Activated T-cell treated with anti-CD3 and anti-CD28 coated beads, Interleukin-2, amount 50 U/mL, for 4 hours (primary cell): ENCODE measurements around the gene RNF123. TPM values are rescaled to one million over a fixed set of nuclear protein-coding genes. Genes with fewer than 3 reads are reported as not detected.

Experiments used
- ATAC-seq, 2 donors: fragments of 200-7000 bp; cut with Tn5 transposase; one replicate each; pipeline ENCODE4 v1.10.0; 2021
- DNase-seq: peaks from one replicate; pipeline ENCODE4 v3.0.0-alpha.2; 2020
- H3K27me3 Mint-ChIP-seq: one replicate; pipeline ENCODE4 v1.8.0; 2021; ENCODE audit warnings: low read depth, mixed read lengths
- H3K36me3 Mint-ChIP-seq: one replicate; pipeline ENCODE4 v1.8.0; 2022; ENCODE audit warnings: mixed read lengths; ENCODE audit not compliant: insufficient read depth
- H3K4me1 Mint-ChIP-seq: one replicate; pipeline ENCODE4 v1.8.0; 2021; ENCODE audit warnings: low read depth, mixed read lengths
- H3K4me3 Mint-ChIP-seq: one replicate; pipeline ENCODE4 v1.8.0; 2021; ENCODE audit warnings: mild to moderate bottlenecking, moderate library complexity, mixed read lengths
- H3K9me3 Mint-ChIP-seq: one replicate; pipeline ENCODE4 v1.8.0; 2021; ENCODE audit warnings: mixed read lengths
- total RNA-seq, 3 donors: library from RNA; stranded (reverse); gene quantifications; one replicate each; pipeline ENCODE4 v1.2.1, GENCODE V29; 2021

The RNF123 gene
- total RNA-seq, 3 donors from 2014 or later: 34.0 to 41.4 (median 35.4) TPM

DNA sequence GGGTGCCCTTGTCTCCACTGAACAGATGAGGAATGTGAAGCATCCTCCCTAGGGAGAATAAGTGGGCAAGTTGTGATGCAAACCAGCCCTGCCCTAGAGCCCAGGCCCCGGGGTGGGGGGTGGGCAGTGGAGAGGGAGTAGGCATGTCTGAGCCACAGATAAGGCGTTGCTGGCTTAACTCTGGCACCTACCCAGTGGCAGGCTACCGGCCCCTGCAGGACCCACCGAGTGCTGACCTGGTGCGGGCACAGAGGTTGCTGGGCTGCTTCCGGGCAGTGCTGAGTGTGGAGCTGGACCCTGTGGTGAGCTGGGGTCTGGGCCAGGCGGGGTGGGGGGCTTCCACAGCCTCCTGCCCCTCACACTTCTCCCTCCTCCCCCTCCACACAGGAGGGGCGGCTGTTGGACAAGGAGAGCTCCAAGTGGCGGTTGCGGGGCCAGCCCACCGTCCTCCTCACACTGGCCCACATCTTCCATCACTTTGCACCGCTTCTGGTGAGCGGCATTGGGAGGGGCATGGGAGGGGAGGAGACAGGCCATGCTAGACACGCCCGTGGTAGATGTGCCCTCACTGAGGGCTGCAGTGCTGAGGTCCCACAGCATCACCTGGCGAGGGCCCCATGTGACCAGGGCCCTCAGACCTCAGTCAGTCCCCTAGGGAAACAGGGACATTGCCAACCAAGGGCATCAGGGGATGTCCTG, 10.1 kb downstream of the RNF123 start:
- Mint-ChIP-seq H3K4me3 (no peak overlapping the region), H3K9me3 (no peaks in the 10 kb centered on the region), H3K27me3 (no peaks in the 10 kb centered on the region), H3K4me1 (peaks cover 2% of the 10 kb centered on the region), H3K36me3 (peaks cover 7% of the 10 kb centered on the region)
- ATAC-seq (no peak), DNase-seq (no peak)

DNA sequence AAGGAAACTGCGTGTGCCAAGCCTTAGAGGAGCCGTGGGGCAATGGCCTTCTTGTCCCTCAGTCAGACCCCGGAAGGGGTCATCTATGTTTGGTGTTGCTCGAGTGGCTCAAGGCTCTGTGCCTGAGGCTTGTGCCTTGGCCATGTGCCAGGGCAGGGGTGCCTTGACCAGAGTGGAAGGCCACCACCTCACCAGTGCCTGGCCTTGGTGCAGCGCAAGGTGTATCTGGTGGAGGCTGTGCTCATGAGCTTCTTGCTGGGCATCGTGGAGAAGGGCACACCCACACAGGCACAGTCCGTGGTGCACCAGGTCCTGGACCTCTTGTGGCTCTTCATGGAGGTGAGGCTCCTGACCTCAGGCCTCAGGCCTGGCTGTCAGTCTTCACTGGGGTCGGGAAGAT, 10.7 kb downstream of the RNF123 start:
- no peaks in the 10 kb centered on the region for H3K27me3 Mint-ChIP-seq
- peaks cover 7% of the 10 kb centered on the region for H3K36me3 Mint-ChIP-seq
- H3K9me3 Mint-ChIP-seq: no peaks in the 10 kb centered on the region
- ATAC-seq (no peak), DNase-seq (no peak)
- H3K4me3 Mint-ChIP-seq: no peak overlapping the region
- H3K4me1 Mint-ChIP-seq: peaks cover 2% of the 10 kb centered on the region

- DNase-seq (no peak), ATAC-seq (no peak)
- Mint-ChIP-seq H3K27me3 (no peaks in the 10 kb centered on the region), H3K4me3 (no peak overlapping the region), H3K4me1 (peaks cover 2% of the 10 kb centered on the region), H3K36me3 (peaks cover 7% of the 10 kb centered on the region), H3K9me3 (no peaks in the 10 kb centered on the region)
Measured at GRCh38 chr3:49700453-49701128, 11.2 kb downstream of the RNF123 start.

GRCh38 chr3:49701388-49702077, 12.2 kb downstream of the RNF123 start:
- no peaks in the 10 kb centered on the region for H3K27me3 Mint-ChIP-seq
- ATAC-seq: no peak
- no peak for DNase-seq
- no peak overlapping the region for H3K4me3 Mint-ChIP-seq
- peaks cover 2% of the 10 kb centered on the region for H3K4me1 Mint-ChIP-seq
- peaks cover 7% of the 10 kb centered on the region for H3K36me3 Mint-ChIP-seq
- no peaks in the 10 kb centered on the region for H3K9me3 Mint-ChIP-seq

GRCh38 chr3:49702672-49703071, 13.3 kb downstream of the RNF123 start:
- Mint-ChIP-seq H3K27me3 (no peaks in the 10 kb centered on the region), H3K4me1 (peaks cover 2% of the 10 kb centered on the region), H3K9me3 (no peaks in the 10 kb centered on the region), H3K4me3 (no peak overlapping the region), H3K36me3 (peaks cover 7% of the 10 kb centered on the region)
- DNase-seq (no peak), ATAC-seq (no peak)

DNA sequence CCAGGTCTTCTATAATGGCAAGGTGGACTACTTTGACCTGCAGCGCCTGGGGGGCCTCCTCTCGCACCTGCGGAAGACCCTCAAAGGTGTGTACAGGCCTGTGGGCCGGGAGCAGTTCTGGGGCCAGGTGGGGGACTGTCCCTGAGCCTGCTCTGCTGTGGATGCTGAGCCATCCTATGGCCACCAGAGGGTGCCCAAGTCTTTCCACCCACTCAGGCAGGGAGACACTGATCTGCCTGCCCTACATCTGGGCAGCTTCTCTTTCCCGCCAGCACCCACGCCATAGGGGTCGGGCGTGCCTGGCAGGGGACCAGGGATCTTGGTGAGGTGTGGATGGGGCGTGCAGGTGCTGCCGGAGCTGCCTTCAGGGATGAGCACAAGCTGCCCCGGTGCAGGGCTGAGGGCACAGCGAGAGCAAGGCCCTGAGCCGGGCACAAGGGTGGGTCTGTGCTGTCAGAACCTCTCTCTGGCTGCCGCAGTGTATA, 14.1 kb downstream of the RNF123 start:
- no peaks in the 10 kb centered on the region for H3K27me3 Mint-ChIP-seq
- ATAC-seq (peak; percentile 97 to 98), DNase-seq (peak; percentile 59)
- no peaks in the 10 kb centered on the region for H3K9me3 Mint-ChIP-seq
- H3K4me3 Mint-ChIP-seq: no peak overlapping the region
- peaks cover 2% of the 10 kb centered on the region for H3K4me1 Mint-ChIP-seq
- peaks cover 7% of the 10 kb centered on the region for H3K36me3 Mint-ChIP-seq

- Mint-ChIP-seq H3K4me3 (no peak overlapping the region), H3K4me1 (peaks cover 2% of the 10 kb centered on the region), H3K36me3 (peaks cover 8% of the 10 kb centered on the region), H3K27me3 (no peaks in the 10 kb centered on the region), H3K9me3 (no peaks in the 10 kb centered on the region)
- DNase-seq (no peak), ATAC-seq (no peak)
Measured at GRCh38 chr3:49703956-49704355, 14.6 kb downstream of the RNF123 start.

DNA sequence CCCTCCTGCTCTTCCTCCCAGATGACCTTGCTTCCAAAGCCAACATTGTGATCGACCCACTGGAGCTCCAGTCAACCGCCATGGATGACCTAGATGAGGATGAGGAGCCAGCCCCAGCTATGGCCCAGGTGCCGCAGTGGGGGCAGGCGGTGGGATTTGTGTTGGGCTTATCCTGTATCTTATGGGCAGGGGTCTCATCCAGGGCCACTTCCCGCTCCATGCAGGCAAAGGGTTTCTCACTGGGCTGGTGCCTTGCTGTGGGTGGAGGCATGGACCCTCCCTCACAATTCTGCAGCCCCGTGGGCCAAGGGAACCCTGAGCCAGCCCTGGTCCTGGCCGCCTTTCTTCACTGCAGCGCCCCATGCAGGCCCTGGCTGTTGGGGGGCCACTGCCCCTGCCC, 15.3 kb downstream of the RNF123 start:
- Mint-ChIP-seq H3K4me1 (peaks cover 2% of the 10 kb centered on the region), H3K36me3 (peaks cover 8% of the 10 kb centered on the region), H3K27me3 (no peaks in the 10 kb centered on the region), H3K9me3 (no peaks in the 10 kb centered on the region), H3K4me3 (no peak overlapping the region)
- ATAC-seq (no peak), DNase-seq (no peak)

DNA sequence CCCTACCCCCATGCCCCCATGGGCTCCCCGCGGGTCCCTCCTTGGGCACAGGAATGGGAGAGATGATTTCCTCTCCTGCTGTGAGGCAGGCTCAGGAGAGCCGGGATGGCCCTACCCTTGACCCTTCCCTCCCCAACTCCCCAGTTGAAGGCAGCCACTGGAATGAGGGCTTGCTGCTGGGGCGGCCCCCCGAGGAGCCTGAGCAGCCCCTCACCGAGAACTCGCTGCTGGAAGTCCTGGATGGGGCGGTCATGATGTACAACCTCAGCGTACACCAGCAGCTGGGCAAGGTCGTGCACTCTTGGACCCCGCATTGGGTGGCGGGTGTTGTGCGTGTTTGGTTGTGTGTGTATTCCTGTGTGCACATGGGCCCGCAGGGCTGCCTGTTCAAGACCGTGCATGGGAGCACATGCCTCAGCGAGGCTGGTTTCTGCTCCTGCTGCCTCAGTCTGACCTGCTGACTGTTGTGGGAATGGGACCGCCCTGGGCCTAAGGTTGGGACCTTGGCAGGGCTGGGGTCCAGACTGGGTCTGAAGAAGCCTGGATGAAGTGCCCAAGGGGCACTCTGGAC, 16.1 kb downstream of the RNF123 start:
- Mint-ChIP-seq H3K36me3 (peaks cover 5% of the 10 kb centered on the region), H3K4me3 (no peak overlapping the region), H3K4me1 (peaks cover 2% of the 10 kb centered on the region), H3K27me3 (no peaks in the 10 kb centered on the region), H3K9me3 (no peaks in the 10 kb centered on the region)
- ATAC-seq: no peak
- DNase-seq: no peak

- no peak overlapping the region for H3K4me3 Mint-ChIP-seq
- no peak for DNase-seq
- no peaks in the 10 kb centered on the region for H3K27me3 Mint-ChIP-seq
- no peaks in the 10 kb centered on the region for H3K9me3 Mint-ChIP-seq
- peaks cover 5% of the 10 kb centered on the region for H3K36me3 Mint-ChIP-seq
- no peak for ATAC-seq
- H3K4me1 Mint-ChIP-seq: peaks cover 2% of the 10 kb centered on the region
Measured at GRCh38 chr3:49706456-49707112, 17.2 kb downstream of the RNF123 start.

DNA sequence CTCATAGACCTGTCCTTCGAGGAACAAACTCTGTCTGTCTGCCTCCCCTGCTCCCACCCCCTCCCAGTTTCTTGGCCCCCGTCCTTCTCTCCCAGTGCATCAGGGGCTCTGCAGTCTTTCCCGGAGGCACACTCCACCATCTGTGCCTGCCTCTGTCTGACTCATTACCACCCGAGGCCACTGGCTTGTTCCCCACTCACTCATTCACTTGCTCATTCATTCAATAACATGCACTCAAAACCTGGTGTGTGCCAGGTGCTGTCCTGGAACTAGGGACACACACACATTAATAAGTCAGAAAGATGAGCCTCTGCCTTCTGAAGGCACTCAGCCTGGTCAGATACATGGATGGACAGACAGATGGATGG, 17.7 kb downstream of the RNF123 start:
- Mint-ChIP-seq H3K36me3 (peaks cover 5% of the 10 kb centered on the region), H3K4me3 (no peak overlapping the region), H3K27me3 (no peaks in the 10 kb centered on the region), H3K9me3 (no peaks in the 10 kb centered on the region), H3K4me1 (peaks cover 4% of the 10 kb centered on the region)
- no peak for ATAC-seq
- no peak for DNase-seq

DNA sequence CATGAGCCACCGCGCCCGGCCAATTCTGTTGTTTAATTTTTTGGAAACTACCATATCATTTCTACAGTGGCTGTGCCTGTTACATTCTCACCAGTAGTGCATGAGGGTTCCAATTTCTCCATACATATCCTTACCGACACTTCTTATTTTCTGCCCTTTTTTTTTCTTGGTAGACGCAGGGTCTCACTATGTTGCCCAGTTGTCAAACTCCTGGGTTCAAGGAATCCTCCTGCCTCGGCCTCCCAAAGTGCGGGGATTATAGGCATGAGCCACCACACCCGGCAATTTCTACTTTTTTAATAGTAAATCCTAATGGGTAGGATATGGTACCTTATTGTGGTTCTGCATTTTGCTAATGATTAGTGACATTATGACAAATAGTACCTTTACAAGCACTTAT, 20.5 kb downstream of the RNF123 start:
- DNase-seq (no peak), ATAC-seq (no peak)
- Mint-ChIP-seq H3K27me3 (no peaks in the 10 kb centered on the region), H3K4me1 (peaks cover 8% of the 10 kb centered on the region), H3K36me3 (peaks cover 5% of the 10 kb centered on the region), H3K9me3 (no peaks in the 10 kb centered on the region), H3K4me3 (no peak overlapping the region)

DNA sequence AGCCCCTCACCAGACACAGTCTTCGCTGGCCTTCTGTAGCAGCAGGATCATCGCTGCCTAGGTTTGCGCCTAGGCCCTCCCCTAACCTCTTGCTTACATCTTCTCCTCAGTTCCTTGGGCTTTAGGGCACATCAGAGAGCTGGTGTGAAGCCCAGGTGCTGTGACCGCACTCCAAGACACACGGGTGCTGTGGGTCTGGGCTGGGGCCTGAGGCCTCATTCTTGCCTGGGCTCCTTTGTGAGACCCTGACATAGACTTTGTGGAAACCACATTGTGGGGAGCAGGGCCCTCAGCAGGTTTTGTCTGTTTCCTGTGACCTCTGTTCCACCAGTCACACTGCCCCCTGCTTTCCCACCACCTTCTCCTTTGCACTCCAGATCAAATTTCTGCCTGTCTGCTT, 22.1 kb downstream of the RNF123 start:
- no peak for DNase-seq
- ATAC-seq: no peak
- peaks cover 5% of the 10 kb centered on the region for H3K36me3 Mint-ChIP-seq
- H3K4me1 Mint-ChIP-seq: peaks cover 8% of the 10 kb centered on the region
- H3K9me3 Mint-ChIP-seq: no peaks in the 10 kb centered on the region
- no peaks in the 10 kb centered on the region for H3K27me3 Mint-ChIP-seq
- H3K4me3 Mint-ChIP-seq: no peak overlapping the region

DNA sequence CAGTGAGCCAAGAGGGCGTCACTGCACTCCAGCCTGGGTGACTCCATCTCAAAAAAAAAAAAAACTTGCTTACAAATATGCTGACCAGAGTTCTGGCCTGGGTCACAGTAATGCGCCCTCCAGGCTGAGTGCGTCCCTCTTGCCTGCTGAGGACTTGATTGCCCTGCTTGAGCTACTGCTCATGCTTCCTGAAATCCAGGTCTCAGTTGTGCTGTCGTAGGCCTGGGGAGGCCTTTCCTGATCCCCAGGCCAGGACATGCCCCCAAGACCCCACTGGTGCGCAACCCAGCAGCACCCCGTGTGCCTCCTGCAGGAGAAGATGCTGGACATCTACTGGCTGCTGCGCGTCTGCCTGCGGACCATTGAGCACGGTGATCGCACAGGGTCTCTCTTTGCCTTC, 22.8 kb downstream of the RNF123 start:
- peaks cover 8% of the 10 kb centered on the region for H3K4me1 Mint-ChIP-seq
- no peak for DNase-seq
- H3K9me3 Mint-ChIP-seq: no peaks in the 10 kb centered on the region
- H3K36me3 Mint-ChIP-seq: peaks cover 4% of the 10 kb centered on the region
- no peak for ATAC-seq
- no peak overlapping the region for H3K4me3 Mint-ChIP-seq
- H3K27me3 Mint-ChIP-seq: no peaks in the 10 kb centered on the region
